GM18519 (cell line): ENCODE measurements around the gene PAPOLB.
"Not testable (repeated sequence)": the region's sequence is repeated elsewhere in the genome, so short reads cannot be mapped to it uniquely, and the experiment has no call there.

Source experiments
- ATAC-seq: cut with Tn5 transposase; IDR thresholded peaks from one replicate; pipeline ENCODE4 v1.9.1; 2021; ENCODE audit warnings: mild to moderate bottlenecking, moderate library complexity; ENCODE audit not compliant: unreplicated experiment, low FRiP score

PAPOLB gene

GRCh38 chr7:4861673-4862072 lies at the start of gene PAPOLB:
TSS of gene PAPOLB (minus strand) at chr7:4862030. CDS start at chr7:4861810, 220 bp downstream.
- no peak for ATAC-seq

- no peak for ATAC-seq
Measured at GRCh38 chr7:4911111-4911828, 49.4 kb upstream of the PAPOLB start.

GRCh38 chr7:4906682-4907081 lies 44.9 kb upstream of the PAPOLB start:
- no peak for ATAC-seq

- no peak for ATAC-seq
Measured at GRCh38 chr7:4905171-4905570, 43.3 kb upstream of the PAPOLB start.

- ATAC-seq, result no peak
Measured at GRCh38 chr7:4904346-4904745, 42.5 kb upstream of the PAPOLB start.

- ATAC-seq, result no peak
Measured at GRCh38 chr7:4895766-4896165, 33.9 kb upstream of the PAPOLB start.

- ATAC-seq, result no peak
Measured at GRCh38 chr7:4894482-4894881, 32.7 kb upstream of the PAPOLB start.

- ATAC-seq, result no peak
Measured at GRCh38 chr7:4893929-4894475, 32.2 kb upstream of the PAPOLB start.

- not testable (repeated sequence) for ATAC-seq
Measured at GRCh38 chr7:4893188-4893587, 31.4 kb upstream of the PAPOLB start.

- not testable (repeated sequence) for ATAC-seq
Measured at GRCh38 chr7:4891522-4891921, 29.7 kb upstream of the PAPOLB start.

GRCh38 chr7:4889682-4890081 lies 27.9 kb upstream of the PAPOLB start:
- ATAC-seq, result no peak

- no peak for ATAC-seq
Measured at GRCh38 chr7:4888161-4888560, 26.3 kb upstream of the PAPOLB start.

GRCh38 chr7:4886671-4887070 lies 24.8 kb upstream of the PAPOLB start:
- ATAC-seq, result no peak

GRCh38 chr7:4885317-4885807 lies 23.5 kb upstream of the PAPOLB start:
- ATAC-seq, result no peak

- no peak for ATAC-seq
Measured at GRCh38 chr7:4884164-4884563, 22.3 kb upstream of the PAPOLB start.

GRCh38 chr7:4883372-4884144 lies 21.7 kb upstream of the PAPOLB start, which contains the start of gene RADIL:
TSS of gene RADIL (minus strand) at chr7:4883716. CDS start at chr7:4878139, 5,577 bp downstream.
- peak; percentile 51 for ATAC-seq

GRCh38 chr7:4883033-4883371 lies 21.2 kb upstream of the PAPOLB start:
- ATAC-seq, result no peak

GRCh38 chr7:4882169-4883032 lies 20.6 kb upstream of the PAPOLB start:
- no peak for ATAC-seq

- ATAC-seq, result no peak
Measured at GRCh38 chr7:4880218-4880617, 18.4 kb upstream of the PAPOLB start.

GRCh38 chr7:4879396-4880081 lies 17.7 kb upstream of the PAPOLB start:
- ATAC-seq, result no peak
